Ishikawa (cell line): Measurements from ENCODE around the gene R3HDML.

Experiments used
- CREB1 ChIP-seq: IDR thresholded peaks from 2 replicates; pipeline ENCODE4 v1.6.1; 2012; ENCODE audit warnings: low read depth
- FOXM1 ChIP-seq: IDR thresholded peaks from 2 replicates; pipeline ENCODE4 v1.6.1; 2012; ENCODE audit warnings: low read depth, borderline replicate concordance
- RAD21 ChIP-seq: IDR thresholded peaks from 2 replicates; pipeline ENCODE4 v1.6.1; 2012; ENCODE audit warnings: low read depth
- TAF1 ChIP-seq: IDR thresholded peaks from 2 replicates; pipeline ENCODE4 v1.6.1; 2012; ENCODE audit warnings: low read depth, mild to moderate bottlenecking
- TF ChIP-seq, protein P1 (sequence below): IDR thresholded peaks from 2 replicates; pipeline ENCODE4 v1.6.1; 2012
- TF ChIP-seq, protein P2 (sequence below): IDR thresholded peaks from 2 replicates; pipeline ENCODE4 v1.6.1; 2012; ENCODE audit warnings: low read depth, mild to moderate bottlenecking

DNA sequence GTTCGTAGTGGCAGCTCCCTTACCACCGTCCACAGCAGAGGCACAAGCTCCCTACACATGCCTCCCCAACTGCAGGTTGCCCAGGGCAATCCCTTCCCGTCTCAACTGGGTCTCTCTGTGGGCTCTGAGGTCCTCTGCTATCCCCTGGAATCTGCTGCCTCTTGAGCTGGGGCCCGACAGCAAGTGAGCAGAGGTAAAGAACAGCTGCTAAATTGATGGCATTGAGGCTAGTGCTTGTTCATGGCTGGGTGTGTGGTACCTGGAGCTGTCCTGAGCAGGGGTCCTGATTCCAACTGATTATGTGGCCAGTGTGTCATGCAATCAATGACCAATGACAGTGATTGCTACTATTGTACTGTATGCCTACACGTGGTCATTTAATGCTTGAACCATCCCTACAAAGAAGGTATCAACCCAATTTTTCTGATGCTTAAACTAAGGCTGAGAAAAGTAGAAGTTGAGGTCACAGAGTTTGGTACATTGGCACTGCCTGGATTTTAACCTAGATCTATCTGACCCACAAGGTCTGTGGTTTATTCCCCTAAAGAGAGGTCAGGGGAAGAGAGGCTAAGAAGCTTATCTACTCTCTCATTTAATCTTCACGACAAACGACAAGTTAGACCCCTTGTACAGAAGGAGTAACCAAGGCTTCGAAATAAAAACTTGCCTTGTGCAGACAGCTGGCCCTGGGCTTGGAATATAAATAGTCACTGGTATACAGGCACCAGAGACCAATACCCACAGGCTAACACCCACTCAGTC, 59.7 kb downstream of the R3HDML start:
- TF ChIP-seq FOXM1 (no peak), RAD21 (no peak), TAF1 (no peak), CREB1 (no peak)
- TF ChIP-seq, protein P1, sequence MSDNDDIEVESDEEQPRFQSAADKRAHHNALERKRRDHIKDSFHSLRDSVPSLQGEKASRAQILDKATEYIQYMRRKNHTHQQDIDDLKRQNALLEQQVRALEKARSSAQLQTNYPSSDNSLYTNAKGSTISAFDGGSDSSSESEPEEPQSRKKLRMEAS: no peak
- TF ChIP-seq, protein P2, sequence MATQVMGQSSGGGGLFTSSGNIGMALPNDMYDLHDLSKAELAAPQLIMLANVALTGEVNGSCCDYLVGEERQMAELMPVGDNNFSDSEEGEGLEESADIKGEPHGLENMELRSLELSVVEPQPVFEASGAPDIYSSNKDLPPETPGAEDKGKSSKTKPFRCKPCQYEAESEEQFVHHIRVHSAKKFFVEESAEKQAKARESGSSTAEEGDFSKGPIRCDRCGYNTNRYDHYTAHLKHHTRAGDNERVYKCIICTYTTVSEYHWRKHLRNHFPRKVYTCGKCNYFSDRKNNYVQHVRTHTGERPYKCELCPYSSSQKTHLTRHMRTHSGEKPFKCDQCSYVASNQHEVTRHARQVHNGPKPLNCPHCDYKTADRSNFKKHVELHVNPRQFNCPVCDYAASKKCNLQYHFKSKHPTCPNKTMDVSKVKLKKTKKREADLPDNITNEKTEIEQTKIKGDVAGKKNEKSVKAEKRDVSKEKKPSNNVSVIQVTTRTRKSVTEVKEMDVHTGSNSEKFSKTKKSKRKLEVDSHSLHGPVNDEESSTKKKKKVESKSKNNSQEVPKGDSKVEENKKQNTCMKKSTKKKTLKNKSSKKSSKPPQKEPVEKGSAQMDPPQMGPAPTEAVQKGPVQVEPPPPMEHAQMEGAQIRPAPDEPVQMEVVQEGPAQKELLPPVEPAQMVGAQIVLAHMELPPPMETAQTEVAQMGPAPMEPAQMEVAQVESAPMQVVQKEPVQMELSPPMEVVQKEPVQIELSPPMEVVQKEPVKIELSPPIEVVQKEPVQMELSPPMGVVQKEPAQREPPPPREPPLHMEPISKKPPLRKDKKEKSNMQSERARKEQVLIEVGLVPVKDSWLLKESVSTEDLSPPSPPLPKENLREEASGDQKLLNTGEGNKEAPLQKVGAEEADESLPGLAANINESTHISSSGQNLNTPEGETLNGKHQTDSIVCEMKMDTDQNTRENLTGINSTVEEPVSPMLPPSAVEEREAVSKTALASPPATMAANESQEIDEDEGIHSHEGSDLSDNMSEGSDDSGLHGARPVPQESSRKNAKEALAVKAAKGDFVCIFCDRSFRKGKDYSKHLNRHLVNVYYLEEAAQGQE: peak; percentile 78
